Mucosa of descending colon (tissue), 3 donors: ENCODE measurements around the gene MILR1. TPM values are rescaled to one million over a fixed set of nuclear protein-coding genes. Genes with fewer than 3 reads are reported as not detected.
"Not testable (repeated sequence)": the region's sequence is repeated elsewhere in the genome, so short reads cannot be mapped to it uniquely, and the experiment has no call there.

ENCODE experiments used
- ATAC-seq: fragments of 200-7000 bp; cut with Tn5 transposase; one replicate; pipeline ENCODE4 v1.9.1; 2020; ENCODE audit warnings: mild to moderate bottlenecking, moderate library complexity
- DNase-seq, 3 donors: peaks; one replicate each; pipeline ENCODE4 v3.0.0-alpha.2; 2020
- H3K36me3 ChIP-seq: fragments of 200-600 bp; one replicate; pipeline ENCODE4 v1.8.0; 2021; ENCODE audit warnings: low read depth, mild to moderate bottlenecking
- H3K4me1 ChIP-seq: fragments of 200-600 bp; one replicate; pipeline ENCODE4 v1.8.0; 2021; ENCODE audit warnings: low read depth, mild to moderate bottlenecking
- H3K4me3 ChIP-seq: fragments of 200-600 bp; one replicate; pipeline ENCODE4 v1.8.0; 2021; ENCODE audit warnings: mild to moderate bottlenecking
- H3K9me3 ChIP-seq: fragments of 200-600 bp; one replicate; pipeline ENCODE4 v1.8.0; 2021; ENCODE audit warnings: mild to moderate bottlenecking
- CTCF ChIP-seq: fragments of 200-600 bp; IDR thresholded peaks from one replicate; pipeline ENCODE4 v1.8.0; 2022; ENCODE audit warnings: antibody characterized with exemption, mild to moderate bottlenecking
- intact Hi-C, 2 donors: fragments of 100-400 bp; cut with DNase I in 1 of 2; cut with micrococcal nuclease in 1 of 2; formaldehyde crosslinking; loops; one replicate each; pipeline versions ENCODE4 v1.11.0 to v1.11.1; 2022; cut with DNase I, micrococcal nuclease
- total RNA-seq, 3 donors: library from RNA; stranded (reverse); fragmentation: NEBNext Ultra II Directional in 2 of 3; extraction: Animal tissue kit (Norgen Biotek cat#: 25700) in 2 of 3; gene quantifications; one replicate each; pipeline versions ENCODE4 v1.2.1 to v1.2.4, GENCODE V29; 2021 to 2023
- donor health status: DM: no; HTN: no; CAD: no; lungs with moderate emphysema.
- donor health status: DM: no; HTN: no; CAD: no.
- donor health status: DM: no; HTN: yes; CAD: no.

The MILR1 gene
- total RNA-seq, 3 donors from 2014 or later = 4.4 to 4.6 (median 4.6) TPM

- no peaks in the 10 kb centered on the region for H3K36me3 ChIP-seq
- peak; percentile 78 for ATAC-seq
- intact Hi-C loops = loop anchor here in 1 of 2 donors (5.0 kb wide), 1 partner anchor 69 kb away; no protein-coding TSS in a partner anchor
These were observed 42.3 kb downstream of the MILR1 start for GRCh38 chr17:64491034-64491860.

GRCh38 chr17:64491994-64492393 is 43.1 kb downstream of the MILR1 start:
- H3K4me3 ChIP-seq = no peak overlapping the region
- no peak for TF ChIP-seq CTCF
- intact Hi-C loops = loop anchor here in 1 of 2 donors (5.0 kb wide), 1 partner anchor 70 kb away; no protein-coding TSS in a partner anchor
- ATAC-seq = no peak
- peaks cover 18% of the 10 kb centered on the region for H3K4me1 ChIP-seq
- no peaks in the 10 kb centered on the region for H3K36me3 ChIP-seq
- DNase-seq = no peak
- no peaks in the 10 kb centered on the region for H3K9me3 ChIP-seq

More at GRCh38 chr17:64491034-64491860, 42.3 kb downstream of the MILR1 start:
- no peak overlapping the region for H3K4me3 ChIP-seq
- peak; percentile 45 for TF ChIP-seq CTCF
- peaks cover 18% of the 10 kb centered on the region for H3K4me1 ChIP-seq
- no peaks in the 10 kb centered on the region for H3K9me3 ChIP-seq
- peak in 2 of 3 donors; percentile 42 to 52 for DNase-seq

- DNase-seq (no peak), ATAC-seq (no peak)
- Histone ChIP-seq H3K9me3 (no peaks in the 10 kb centered on the region), H3K4me3 (no peak overlapping the region), H3K4me1 (peaks cover 22% of the 10 kb centered on the region), H3K36me3 (no peaks in the 10 kb centered on the region)
- TF ChIP-seq CTCF = no peak
- intact Hi-C loops = loop anchor here in 1 of 2 donors (5.0 kb wide), 1 partner anchor 70 kb away; no protein-coding TSS in a partner anchor
These were observed 43.7 kb downstream of the MILR1 start for GRCh38 chr17:64492481-64493109.

DNA sequence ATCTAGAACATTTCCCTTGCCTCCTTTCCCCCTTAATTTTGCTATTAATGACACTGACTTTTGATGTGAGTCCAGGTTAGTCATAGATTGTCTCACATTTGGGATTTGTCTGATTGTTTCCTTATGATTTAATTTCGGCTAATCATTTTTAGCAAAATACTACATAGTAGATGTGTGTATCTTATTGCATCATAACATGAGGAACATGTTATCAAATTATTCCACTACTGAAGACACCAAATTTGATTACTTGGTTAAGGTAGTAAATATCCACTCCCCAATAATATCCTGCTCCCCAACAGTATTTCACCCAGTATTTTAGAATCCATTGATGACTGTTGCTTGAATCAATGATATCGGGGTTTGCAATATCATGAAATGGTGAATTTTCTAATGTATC is 45.2 kb downstream of the MILR1 start:
- TF ChIP-seq CTCF = no peak
- no peak overlapping the region for H3K4me3 ChIP-seq
- no peak for ATAC-seq
- no peaks in the 10 kb centered on the region for H3K9me3 ChIP-seq
- intact Hi-C loops = loop anchor here in 1 of 2 donors (5.0 kb wide), 1 partner anchor 72 kb away; no protein-coding TSS in a partner anchor
- H3K4me1 ChIP-seq = peaks cover 34% of the 10 kb centered on the region
- no peak for DNase-seq
- H3K36me3 ChIP-seq = peaks cover 6% of the 10 kb centered on the region

- peaks cover 42% of the 10 kb centered on the region for H3K4me1 ChIP-seq
- intact Hi-C loops, H3K36me3 ChIP-seq, H3K9me3 ChIP-seq, ATAC-seq, DNase-seq, H3K4me3 ChIP-seq: not testable (repeated sequence)
These were observed 46.4 kb downstream of the MILR1 start for GRCh38 chr17:64495300-64495699.

DNA sequence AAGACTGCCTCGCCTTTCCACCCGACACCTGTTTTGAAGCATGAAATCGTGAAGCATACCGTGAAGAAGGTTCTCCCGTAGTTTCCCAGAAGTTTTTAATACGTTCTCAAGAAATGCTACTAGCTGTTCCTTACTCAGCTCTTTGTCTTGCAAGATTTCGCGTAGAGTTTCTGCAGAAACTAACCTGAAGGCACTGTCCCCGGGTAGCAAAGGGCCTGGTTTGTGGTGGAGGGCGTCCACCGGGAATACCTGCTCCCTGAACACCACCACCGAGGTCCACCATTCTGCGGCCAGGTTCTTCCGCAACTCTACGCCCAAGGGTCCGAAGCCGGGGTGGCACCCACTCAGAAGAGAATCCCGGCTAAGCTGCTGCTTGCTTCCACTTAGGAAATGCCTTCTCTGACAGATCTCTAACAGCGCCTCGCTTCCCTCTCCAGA is 47.5 kb downstream of the MILR1 start:
- no peak for ATAC-seq
- intact Hi-C loops = no loop called here
- no peak for TF ChIP-seq CTCF
- Histone ChIP-seq H3K4me1 (peaks cover 48% of the 10 kb centered on the region), H3K36me3 (peaks cover 18% of the 10 kb centered on the region), H3K9me3 (no peaks in the 10 kb centered on the region), H3K4me3 (peak overlapping the region; percentile 37)
- no peak for DNase-seq
